GM19467 (cell line): ENCODE measurements around the gene C14orf39.

Experiments used
- ATAC-seq: cut with Tn5 transposase; IDR thresholded peaks from one replicate; pipeline ENCODE4 v1.9.1; 2021; ENCODE audit warnings: mild to moderate bottlenecking, moderate library complexity; ENCODE audit not compliant: unreplicated experiment

The C14orf39 gene, protein sequence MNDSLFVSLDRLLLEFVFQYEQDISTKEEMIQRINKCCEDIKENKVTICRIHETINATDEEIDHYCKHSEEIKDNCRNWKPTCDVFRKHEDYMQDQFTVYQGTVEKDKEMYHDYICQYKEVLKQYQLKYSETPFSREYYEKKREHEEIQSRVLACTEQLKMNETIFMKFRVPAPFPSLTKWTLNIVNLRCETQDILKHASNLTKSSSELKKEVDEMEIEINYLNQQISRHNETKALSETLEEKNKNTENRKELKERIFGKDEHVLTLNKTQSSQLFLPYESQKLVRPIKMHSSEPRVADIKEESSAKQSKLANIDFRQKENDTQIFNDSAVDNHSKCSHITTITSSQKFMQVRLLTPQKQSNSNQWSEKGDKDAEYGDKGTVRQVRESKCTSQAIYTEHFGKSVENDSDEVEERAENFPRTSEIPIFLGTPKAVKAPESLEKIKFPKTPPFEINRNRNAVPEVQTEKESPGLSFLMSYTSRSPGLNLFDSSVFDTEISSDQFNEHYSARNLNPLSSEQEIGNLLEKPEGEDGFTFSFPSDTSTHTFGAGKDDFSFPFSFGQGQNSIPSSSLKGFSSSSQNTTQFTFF

DNA sequence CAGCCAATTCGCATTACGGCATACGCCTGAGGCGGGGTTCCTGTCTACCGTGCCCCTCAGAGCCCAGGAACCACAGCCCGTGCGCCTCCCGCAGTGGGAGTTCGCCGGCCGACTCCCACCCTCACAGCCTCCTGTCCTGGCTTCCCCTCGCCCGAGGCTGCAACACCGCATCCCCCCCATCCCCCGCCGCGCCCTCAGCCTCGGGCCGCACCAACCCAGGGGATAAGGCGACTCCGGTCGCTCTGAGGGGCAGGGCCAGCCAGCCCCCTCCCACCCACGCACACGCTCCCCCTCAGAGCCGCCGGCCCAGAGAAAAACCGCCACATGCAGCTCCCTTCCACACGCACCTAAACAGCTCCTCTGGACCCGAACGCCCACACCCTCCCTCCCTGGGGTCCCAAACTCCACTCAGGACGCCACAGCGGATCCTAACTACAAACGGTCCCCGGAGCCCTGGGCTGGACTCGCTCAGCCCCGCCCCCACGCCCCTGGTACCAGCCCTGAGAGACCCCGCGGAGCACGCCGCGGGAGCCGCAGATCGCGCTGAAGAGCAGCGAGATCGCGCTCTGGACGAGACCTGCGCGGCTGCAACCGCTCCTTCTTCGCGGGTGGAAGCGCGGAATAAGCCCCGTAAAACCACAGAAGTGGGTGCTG, at the start of gene C14orf39:
TSS of gene C14orf39 (minus strand) at position 466 of the 654 bp plus-strand sequence. CDS start 985 bp downstream, outside the sequence.
- ATAC-seq = no peak

DNA sequence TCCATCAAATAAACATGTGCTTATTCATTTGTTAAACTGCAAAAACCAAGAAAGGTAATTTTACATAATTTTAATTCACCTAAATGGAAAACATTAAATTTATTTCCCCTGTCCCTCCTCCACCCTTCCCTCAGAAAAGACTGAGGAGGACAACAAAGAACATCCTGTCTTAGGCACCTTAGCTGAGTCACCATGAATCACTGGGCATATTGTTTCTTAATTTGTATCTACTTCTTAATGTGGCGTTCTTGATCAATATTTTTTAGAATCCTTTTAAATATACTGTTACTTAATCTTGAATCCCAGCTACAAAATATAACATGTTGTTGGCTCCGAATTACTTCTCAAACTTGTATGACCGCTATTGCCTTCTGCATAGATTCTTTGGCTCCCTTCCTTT, 46.6 kb upstream of the C14orf39 start:
- no peak for ATAC-seq

DNA sequence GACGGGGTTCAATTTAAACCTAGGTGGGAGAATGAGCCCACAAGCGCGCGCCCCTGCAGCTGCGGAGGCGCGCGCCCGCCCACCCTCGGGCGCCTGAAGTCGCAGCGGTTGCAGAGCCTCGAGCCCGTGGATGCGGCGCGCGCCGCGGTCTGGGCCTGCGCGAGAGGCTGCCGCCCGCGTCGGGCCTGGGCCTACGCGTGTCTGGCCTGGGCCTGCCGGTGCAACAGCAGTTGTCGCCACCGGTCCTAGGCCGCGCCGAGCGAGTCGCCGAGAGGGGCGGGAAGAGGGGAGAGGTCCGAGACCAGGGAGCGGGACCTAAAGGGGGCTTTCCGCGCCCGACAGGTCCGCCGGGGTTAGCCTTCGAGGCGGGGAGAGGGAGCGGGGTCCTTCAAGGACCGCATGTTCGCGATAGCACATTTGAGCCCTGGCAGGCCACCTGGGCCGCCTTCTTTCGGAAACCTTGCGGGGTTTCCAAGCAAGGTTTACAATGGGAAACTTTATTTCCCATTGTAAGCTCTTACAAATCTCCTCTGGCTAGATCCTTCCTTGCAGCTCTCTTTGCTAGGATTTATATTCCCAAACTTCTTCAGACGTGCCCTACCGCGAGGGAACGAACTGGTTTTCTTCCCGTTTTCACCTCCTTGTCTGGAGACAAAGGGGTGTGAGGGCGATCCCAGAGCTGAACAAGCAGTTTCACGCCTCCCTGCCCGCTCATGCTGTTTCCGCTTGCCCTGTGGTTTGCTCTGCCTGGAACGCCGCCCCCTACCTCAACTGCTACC, 29.8 kb upstream of the C14orf39 start:
- ATAC-seq = no peak

DNA sequence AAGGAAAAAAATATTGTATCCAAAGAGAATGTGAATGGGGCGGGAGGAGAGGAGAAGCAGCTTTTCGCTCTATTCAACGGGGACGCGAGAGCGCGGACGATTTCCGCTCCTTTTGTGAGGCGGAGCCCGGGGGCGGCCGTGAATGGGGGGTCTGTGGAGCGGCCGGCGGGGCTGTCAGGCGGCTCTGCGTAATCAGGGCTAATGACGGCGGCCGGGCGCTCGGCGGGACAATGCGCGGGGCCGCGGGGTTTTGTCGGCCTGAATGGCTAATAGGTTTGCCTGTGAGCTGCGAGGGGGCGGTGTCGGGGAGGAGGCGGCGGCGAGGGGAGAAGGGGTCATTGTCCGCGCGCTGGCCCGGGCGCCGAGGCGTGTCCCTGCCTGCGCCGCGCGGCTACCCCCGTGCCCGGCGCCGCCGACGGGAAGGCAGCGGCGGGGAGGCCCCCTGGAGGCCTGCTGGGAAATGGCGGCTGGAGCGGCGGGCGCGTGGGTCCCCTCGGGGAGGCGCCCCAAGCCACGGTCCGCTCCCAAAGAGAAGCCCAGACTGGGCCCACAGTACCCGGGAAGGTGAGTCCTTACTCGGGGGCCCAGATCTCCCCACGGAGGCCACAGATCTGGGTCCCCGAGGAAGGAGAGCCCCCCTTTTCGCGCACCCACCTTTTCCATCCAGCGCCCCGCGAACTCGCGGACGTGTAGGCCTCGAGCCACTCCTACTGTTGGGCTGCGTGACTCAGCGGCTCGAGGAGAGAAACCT, 29.1 kb upstream of the C14orf39 start:
- ATAC-seq = no peak

DNA sequence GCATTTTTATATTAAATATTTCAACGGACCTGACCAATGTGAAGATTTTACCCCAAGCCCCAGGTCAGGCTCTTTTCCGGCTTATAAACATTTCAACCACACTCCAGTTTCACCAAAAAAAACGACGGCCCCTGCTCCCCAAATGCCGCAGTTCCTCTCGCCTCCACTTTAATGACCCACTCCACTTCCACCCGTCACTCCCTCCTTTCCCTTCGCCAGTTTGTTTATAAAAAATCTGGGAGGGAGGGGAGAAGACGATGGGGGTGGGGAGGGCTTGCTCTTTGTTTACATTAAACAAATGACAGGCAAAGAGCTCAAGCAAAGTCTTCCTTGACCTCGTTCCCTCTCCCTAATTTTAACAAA, 28.5 kb upstream of the C14orf39 start:
- no peak for ATAC-seq

DNA sequence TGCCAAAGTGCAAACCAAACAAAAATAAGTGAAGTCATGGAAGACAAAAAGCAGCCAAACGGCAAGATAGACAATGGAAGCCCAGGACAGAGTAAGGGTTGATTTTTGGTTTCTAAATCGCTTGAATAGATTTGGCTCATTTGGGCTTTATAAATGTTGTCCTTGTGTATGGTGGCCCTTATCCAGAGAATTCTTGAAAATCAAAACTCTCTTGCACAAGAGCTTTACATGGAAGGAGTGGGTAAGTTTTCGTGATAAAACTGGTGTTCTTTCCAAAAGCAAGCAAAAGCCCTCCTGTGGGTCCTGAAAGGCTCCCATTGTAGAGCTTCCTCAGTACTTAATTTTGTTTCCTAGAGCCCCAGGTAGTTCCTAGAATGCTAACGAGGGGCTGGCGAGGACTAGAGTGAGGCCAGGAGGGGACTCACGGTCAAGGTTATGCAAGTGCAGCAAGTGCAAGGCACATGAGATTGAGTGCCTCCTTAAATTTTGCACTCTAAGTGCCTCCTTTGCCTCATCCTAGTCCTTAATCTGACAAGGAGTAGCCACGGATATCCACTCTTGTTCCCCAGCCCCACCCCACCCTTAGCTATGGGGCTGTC, 27.2 kb upstream of the C14orf39 start:
- ATAC-seq = no peak

DNA sequence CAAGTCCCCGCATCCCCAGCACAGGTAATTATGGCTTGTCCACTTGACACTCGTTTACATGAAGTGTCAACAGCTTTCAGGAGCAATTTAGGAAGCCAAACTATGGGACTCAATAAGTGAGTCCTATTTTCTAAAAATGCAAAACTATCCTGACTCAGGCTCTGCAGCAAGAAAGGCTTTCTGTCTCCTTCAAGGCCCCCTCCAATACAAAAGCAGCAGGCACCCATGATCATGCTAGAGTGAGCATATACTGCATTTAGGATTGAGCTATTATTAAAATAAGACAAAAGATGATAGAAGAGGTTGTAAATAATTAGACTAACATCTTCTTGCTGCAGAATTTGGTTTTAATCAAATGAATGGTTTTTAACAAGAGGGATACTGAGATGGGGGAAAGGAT, 26.3 kb upstream of the C14orf39 start:
- ATAC-seq = no peak

DNA sequence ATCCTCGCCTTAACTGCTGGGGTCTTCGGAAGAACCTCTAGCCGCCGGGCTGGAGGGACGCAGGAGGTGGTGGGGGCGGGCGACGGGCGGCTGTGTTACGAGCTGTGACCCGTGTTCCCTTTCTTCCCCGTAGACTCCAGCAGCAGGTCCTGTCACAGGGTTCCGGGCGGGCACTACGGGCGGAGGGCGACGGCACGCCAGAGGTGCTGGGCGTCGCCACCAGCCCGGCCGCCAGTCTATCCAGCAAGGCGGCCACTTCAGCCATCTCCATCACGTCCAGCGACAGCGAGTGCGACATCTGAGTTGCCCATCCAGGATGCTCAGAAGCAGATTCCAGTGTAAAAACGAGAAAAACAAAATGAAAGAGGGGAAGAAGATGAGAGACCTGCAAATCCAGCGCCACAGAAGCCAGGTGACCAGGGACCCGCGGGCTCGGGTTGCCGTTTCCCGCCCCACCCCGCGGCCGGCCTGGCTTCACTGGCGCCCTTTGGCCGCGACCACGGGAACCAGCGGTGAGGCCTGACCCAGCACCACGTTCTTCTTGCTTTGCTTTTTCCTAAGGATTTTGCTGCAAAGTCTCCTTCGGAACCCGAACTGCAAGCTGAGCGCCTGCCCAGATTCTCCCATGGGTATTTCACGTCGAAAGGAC, 25.2 kb upstream of the C14orf39 start:
- no peak for ATAC-seq

DNA sequence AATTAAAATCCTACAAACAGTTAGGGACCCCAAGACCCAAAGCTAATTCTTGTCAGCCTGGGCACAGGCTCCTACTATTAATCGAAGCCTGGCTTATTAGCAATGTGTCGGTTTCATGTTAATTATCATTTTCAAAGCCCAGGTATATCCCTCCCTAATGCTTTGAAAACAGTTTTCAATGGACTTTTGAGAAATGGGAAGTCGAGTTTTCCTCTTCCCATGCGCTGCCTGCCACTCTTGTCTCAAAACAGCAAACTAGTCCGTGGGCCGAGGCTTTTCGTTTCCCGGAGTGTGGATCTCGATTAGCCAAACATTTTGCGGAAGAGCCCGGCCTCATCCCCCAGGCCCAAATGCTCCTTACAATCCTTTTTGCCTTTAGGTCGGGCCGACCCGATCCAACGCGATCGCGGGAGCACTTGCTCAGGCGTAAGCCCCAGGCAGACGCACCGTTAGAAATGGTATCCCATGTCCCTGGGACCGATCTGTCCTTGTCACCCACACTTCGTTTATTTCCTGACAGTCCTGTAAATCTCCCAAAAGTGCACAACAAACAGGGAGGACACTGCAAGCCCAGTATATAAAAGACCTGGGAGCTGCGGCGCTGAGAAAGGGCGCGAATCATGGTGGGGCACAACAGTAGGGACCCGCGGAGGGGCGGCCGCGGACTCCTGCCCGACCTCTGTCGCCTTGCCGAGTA, 24.5 kb upstream of the C14orf39 start:
- no peak for ATAC-seq

DNA sequence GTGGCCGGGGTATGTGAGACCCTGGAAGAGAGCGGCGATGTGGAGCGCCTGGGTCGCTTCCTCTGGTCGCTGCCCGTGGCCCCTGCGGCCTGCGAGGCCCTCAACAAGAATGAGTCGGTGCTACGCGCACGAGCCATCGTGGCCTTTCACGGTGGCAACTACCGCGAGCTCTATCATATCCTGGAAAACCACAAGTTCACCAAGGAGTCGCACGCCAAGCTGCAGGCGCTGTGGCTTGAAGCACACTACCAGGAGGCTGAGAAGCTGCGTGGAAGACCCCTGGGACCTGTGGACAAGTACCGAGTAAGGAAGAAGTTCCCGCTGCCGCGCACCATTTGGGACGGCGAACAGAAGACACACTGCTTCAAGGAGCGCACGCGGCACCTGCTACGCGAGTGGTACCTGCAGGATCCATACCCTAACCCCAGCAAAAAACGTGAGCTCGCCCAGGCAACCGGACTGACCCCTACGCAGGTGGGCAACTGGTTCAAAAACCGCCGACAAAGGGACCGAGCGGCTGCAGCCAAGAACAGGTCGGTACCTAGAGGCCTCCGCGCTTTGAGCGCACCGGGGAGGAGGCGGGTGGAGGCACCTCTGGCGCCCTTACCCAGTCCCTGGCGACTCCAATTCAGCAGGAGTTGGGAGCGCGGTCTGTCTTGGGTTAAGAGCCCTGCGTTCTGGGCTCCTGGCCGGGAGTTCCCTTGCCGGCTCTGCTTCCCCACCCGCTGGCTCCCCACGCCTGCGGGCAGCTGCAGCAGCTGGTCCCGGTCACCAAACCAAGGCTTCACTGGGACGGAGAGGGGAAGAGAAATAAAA, 23.8 kb upstream of the C14orf39 start:
- no peak for ATAC-seq

DNA sequence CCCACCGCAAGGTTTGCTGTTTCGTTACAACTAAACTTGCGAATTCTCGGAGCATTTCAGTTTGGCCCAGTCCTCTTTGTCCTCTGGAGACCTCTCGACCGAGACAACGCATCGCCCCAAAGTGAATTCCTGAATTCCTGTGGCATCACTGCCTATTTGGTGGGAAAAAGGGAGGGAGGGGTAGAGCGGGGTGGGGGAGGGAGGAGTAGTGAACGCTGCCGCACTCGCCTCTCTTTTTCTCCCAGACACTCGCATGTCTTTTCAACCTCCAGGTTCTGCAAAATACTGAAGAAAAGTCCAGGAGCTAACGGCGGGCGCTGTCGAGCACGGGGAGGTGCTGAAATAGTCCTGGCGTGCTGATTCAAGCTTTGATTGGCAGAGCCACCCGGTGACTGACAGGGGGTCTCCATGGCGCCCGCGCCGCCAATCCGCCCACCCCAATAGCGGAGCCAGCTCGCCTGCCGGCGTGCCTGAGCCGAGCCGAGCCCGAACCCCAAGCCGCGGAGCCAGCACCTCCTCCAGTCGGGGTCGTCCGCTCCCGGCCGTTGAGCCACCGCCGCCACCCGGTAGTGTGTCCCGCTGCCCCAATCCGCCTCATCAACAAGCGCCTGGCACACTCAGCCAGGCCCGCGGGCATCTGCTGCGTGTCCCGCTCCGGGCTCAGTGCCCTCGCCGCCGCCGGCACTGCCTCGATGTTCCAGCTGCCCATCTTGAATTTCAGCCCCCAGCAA, 23.0 kb upstream of the C14orf39 start, which contains the start of gene SIX6:
TSS of gene SIX6 (plus strand) at position 440 of the 731 bp plus-strand sequence. CDS start at position 693, 253 bp downstream.
- ATAC-seq = no peak

DNA sequence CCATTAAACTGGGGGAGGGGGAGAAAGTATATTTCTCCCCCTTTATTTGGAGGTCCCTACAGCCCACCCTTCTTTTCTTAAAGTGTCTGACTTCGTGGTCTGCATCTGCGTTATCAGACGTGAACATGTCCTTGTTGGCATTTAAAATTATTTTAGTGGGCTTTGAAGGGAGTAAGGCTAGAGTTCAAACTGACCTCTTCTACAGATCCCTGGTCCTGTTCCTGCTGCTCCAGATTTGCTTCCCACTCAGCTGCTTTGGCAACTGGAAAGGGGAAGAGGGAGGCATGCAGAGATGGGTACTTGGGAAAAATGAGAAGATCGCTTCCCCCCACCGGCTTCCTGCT, 22.5 kb upstream of the C14orf39 start:
- no peak for ATAC-seq

DNA sequence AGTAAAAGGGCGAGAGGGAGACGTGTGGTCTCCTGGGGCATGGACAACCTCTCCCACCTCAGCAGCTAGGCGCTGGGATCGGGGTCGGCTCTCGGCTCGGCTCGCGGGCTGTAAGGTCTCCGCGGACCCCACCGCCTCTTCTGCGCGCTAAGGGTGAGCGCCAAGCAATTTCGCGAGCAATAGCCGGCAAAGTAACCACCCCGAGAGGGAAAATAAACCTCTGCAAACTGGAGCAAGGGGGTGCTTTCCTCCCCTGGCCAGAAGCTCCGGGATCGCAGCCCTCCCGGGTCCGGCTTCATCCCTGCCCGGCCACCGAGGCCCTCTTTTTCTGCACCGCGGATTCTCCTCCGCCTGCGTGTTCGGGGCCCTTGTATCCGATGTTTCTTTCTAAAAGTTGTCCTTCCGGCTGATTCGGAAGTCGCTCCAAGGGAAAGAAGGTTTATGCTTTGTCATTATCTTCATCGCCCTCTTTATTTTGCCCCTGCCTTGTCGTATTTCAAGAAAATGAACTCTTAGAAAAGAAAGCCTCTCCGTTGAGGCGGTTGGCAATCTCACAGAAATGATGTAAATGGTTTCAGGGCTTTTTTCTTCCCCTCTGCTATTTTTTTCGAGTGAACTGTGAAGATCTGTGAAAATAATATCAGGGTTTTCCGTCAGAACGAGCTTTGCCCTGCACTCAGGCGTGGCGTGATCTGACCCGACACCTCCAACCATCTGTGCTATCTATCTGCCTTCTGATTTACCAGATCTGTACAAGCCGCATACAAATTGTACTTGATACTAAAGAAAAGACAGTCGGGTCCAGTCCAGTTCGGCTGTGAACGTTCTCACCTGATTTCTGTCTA, 21.3 kb upstream of the C14orf39 start:
- ATAC-seq = no peak

DNA sequence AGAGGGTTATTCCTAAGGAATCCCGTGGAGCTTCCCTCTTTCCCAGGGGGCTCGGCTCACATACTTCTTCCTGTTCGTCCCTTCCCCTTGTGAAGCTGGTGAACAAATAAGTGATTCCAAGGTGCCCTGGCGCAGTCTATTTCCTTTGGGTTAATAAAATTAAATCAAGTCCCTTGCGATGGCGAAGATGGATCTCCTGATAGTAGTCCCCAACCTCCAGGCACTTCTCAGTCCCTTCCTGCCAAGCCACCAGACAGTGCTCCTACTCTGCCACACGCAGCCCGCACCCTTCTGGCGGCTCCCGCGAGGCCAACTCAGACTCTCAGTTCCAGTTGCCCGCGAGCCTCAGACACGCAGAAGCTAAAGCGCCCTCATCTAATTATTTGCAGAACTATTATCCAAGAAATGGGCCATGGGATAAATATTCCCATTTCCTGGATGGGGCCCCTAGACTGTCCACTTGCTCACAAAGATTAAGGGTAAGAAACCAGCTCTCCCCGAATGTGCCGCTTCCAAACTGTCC, 20.7 kb upstream of the C14orf39 start:
- ATAC-seq = no peak

DNA sequence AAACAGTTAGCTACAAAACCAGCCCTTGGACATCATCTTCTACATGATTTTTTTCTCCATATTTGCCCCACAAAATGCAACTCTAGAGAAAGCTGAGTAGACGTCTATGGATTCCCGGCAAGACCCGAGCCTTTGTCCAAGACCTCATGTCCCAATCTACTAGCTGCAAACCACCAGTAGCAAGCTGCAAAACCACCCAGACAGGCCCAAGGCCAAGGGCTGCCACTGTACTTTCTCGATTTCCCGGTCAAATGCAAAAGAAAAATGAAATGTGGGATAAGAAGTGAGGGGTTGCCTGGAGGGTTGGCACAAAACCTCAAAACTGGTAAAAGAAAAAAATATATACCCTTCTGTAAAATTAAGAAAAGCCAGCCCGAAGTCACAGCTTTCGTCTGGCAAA, 20.1 kb upstream of the C14orf39 start:
- no peak for ATAC-seq

DNA sequence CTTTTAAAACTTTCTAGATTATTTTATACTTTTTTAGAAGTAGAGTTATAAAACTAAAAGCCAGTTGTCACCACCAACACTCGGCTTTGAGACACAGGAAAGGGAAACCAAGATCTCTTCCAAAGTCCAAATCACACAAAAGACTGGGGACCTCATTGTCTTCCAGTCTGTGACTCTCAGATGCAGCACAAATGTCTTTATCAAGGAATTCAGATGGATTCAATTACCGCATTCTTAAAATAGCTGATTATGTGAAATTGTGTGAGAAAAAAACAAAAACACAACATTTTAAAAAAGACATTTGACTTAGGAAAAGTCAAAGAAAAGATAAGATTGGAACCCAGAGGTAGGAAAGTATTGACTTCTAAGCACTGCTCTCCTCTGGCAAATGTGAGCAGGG, 19.6 kb upstream of the C14orf39 start:
- ATAC-seq = no peak
